Ovary (tissue), 9 donors: ENCODE measurements around the gene TNFRSF21. TPM values are rescaled to one million over a fixed set of nuclear protein-coding genes. Genes with fewer than 3 reads are reported as not detected.

Experiments used
- DNase-seq, 5 donors: peaks; one replicate each; pipeline ENCODE4 v3.0.0-alpha.2; 2019 to 2020
- H3K27ac ChIP-seq, 2 donors: fragments of 200-600 bp; one replicate each; pipeline versions ENCODE4 v1.5.1 to v1.8.0; 2019 to 2022
- H3K27me3 ChIP-seq: fragments of 200-600 bp; one replicate; pipeline ENCODE4 v1.8.0; 2022
- H3K36me3 ChIP-seq: fragments of 200-600 bp; sonication (generic); one replicate; pipeline ENCODE4 v1.5.1; 2019
- H3K4me1 ChIP-seq: one replicate; pipeline ENCODE4 v1.8.1; 2013; ENCODE audit warnings: mild to moderate bottlenecking, moderate library complexity; ENCODE audit not compliant: insufficient read depth
- H3K4me3 ChIP-seq: fragments of 200-600 bp; sonication (generic); one replicate; pipeline ENCODE4 v1.5.1; 2017
- H3K9me3 ChIP-seq, 2 donors: fragments of 200-600 bp in 1 of 2; sonication (generic) in 1 of 2; one replicate each; pipeline versions ENCODE4 v1.5.1 to v1.8.1; 2013 to 2019; ENCODE audit warnings: mild to moderate bottlenecking in 1 of 2, moderate library complexity in 1 of 2
- CTCF ChIP-seq, 3 donors: fragments of 450-650 bp in 2 of 3; fragments of 200-600 bp in 1 of 3; IDR thresholded peaks; one replicate each; pipeline versions ENCODE4 v1.5.1 to v1.8.0; 2016 to 2022; ENCODE audit warnings: antibody characterized with exemption in 3 of 3, mild to moderate bottlenecking in 1 of 3
- EP300 ChIP-seq: sonication (generic); formaldehyde crosslinking; IDR thresholded peaks from one replicate; pipeline ENCODE4 v1.6.1; 2017; ENCODE audit warnings: antibody characterized with exemption
- POLR2A ChIP-seq: fragments of 450-650 bp; IDR thresholded peaks from one replicate; pipeline ENCODE4 v1.6.1; 2017; ENCODE audit warnings: antibody characterized with exemption, mild to moderate bottlenecking, moderate library complexity
- WGBS, 3 donors: extraction: QIAGEN DNeasy Blood & Tissue Kit in 1 of 3; methylation state at CpG; one replicate each; pipeline versions ENCODE4 v1.1.5 to v1.1.7; 2013 to 2017; 5-methylcytosine and 5-hydroxymethylcytosine counted together
- intact Hi-C, 4 donors: fragments of 100-400 bp; cut with DNase I; formaldehyde crosslinking; loops; one replicate each; pipeline versions ENCODE4 v1.11.0 to v1.15.1; 2022 to 2023
- polyA plus RNA-seq, 2 donors: library from polyadenylated mRNA; stranded (reverse); fragments of 200-250 nt in 1 of 2; fragments of 350-450 nt in 1 of 2; fragmentation: Illumina TruSeq in 1 of 2; extraction: RNeasy Lipid Tissue Mini Kit (QIAGEN cat#74804) in 1 of 2; gene quantifications; one replicate each; pipeline ENCODE4 v1.2.3, GENCODE V29; 2013 to 2014
- total RNA-seq, 7 donors: library from RNA; depleted of rRNA in 2 of 7; stranded (reverse); fragments of >200 nt in 2 of 7; fragmentation: NEBNext Ultra II Directional in 3 of 7; extraction: Animal tissue kit (Norgen Biotek cat#: 25700) in 3 of 7; gene quantifications; one replicate each; pipeline versions ENCODE4 v1.1.0 to v1.2.4, GENCODE V29; 2016 to 2023
- donor health status: DM: no; HTN: no; CAD: no; lungs with moderate emphysema.
- donor health status: DM: no; HTN: no; CAD: no.
- donor health status: Bipolar disorder and iron deficiency.
- donor health status: DM: yes; HTN: yes; CAD: no.
- donor health status: DM: no; HTN: no; CAD: no.
- donor health status: DM: yes; HTN: yes; CAD: no.

TNFRSF21 gene
- total and polyA plus RNA-seq, 9 donors = 4.9 to 18.3 (median 13.5) TPM

- Histone ChIP-seq H3K36me3 (no peaks in the 10 kb centered on the region), H3K4me3 (no peak overlapping the region), H3K9me3 (no peaks in the 10 kb centered on the region), H3K4me1 (no peaks in the 10 kb centered on the region), H3K27me3 (no peaks in the 10 kb centered on the region), H3K27ac (no peak overlapping the region)
- TF ChIP-seq CTCF (IDR thresholded peaks at IDR 0.05) (no peak), EP300 (no peak), POLR2A (no peak)
- intact Hi-C loops = no loop called here
- 63 to 87% (median 79%) methylated on average over 4 of the region's 4 CpGs for WGBS, 3 donors
- DNase-seq = no peak
These were observed 33.9 kb upstream of the TNFRSF21 start for GRCh38 chr6:47343600-47343999.

GRCh38 chr6:47342824-47343223 is 33.1 kb upstream of the TNFRSF21 start:
- Histone ChIP-seq H3K4me1 (no peaks in the 10 kb centered on the region), H3K27ac (no peak overlapping the region), H3K4me3 (no peak overlapping the region), H3K36me3 (no peaks in the 10 kb centered on the region), H3K27me3 (no peaks in the 10 kb centered on the region), H3K9me3 (no peaks in the 10 kb centered on the region)
- intact Hi-C loops = no loop called here
- TF ChIP-seq CTCF (IDR thresholded peaks at IDR 0.05) (no peak), POLR2A (no peak), EP300 (no peak)
- DNase-seq = no peak
- WGBS, 3 donors = 53 to 58% (median 57%) methylated on average over 8 of the region's 8 CpGs

GRCh38 chr6:47337519-47337918 is 27.8 kb upstream of the TNFRSF21 start:
- Histone ChIP-seq H3K27me3 (no peaks in the 10 kb centered on the region), H3K4me1 (no peaks in the 10 kb centered on the region), H3K36me3 (no peaks in the 10 kb centered on the region), H3K9me3 (no peaks in the 10 kb centered on the region), H3K27ac (no peak overlapping the region), H3K4me3 (no peak overlapping the region)
- intact Hi-C loops = no loop called here
- WGBS, 3 donors = 70 to 80% (median 74%) methylated on average over 2 of the region's 2 CpGs
- TF ChIP-seq EP300 (no peak), CTCF (IDR thresholded peaks at IDR 0.05) (no peak), POLR2A (no peak)
- DNase-seq = no peak

- no peaks in the 10 kb centered on the region for H3K36me3 ChIP-seq
- intact Hi-C loops = no loop called here
- no peak overlapping the region for H3K27ac ChIP-seq
- no peaks in the 10 kb centered on the region for H3K4me1 ChIP-seq
- no peaks in the 10 kb centered on the region for H3K9me3 ChIP-seq
- no peak for TF ChIP-seq POLR2A
- no peak for TF ChIP-seq EP300
- no peak for DNase-seq
- H3K27me3 ChIP-seq = no peaks in the 10 kb centered on the region
- no peak overlapping the region for H3K4me3 ChIP-seq
These were observed 26.6 kb upstream of the TNFRSF21 start for GRCh38 chr6:47336334-47336733.

- H3K27ac ChIP-seq = no peak overlapping the region
- H3K4me3 ChIP-seq = no peak overlapping the region
- 67 to 74% (median 69%) methylated on average over 6 of the region's 6 CpGs for WGBS, 3 donors
These were observed 25.8 kb upstream of the TNFRSF21 start for GRCh38 chr6:47335466-47335865.

More at GRCh38 chr6:47335466-47335865, 25.8 kb upstream of the TNFRSF21 start:
- TF ChIP-seq CTCF (IDR thresholded peaks at IDR 0.05) (no peak), POLR2A (no peak), EP300 (no peak)
- Histone ChIP-seq H3K9me3 (no peaks in the 10 kb centered on the region), H3K36me3 (no peaks in the 10 kb centered on the region), H3K4me1 (no peaks in the 10 kb centered on the region), H3K27me3 (no peaks in the 10 kb centered on the region)
- intact Hi-C loops = no loop called here
- no peak for DNase-seq
